WTC11 (cell line): ENCODE results near the gene CTNS.

ENCODE experiments used
- CREB1 ChIP-seq: sonication (generic); formaldehyde crosslinking; IDR thresholded peaks from 2 replicates; pipeline ENCODE4 v1.8.0; 2023; ENCODE audit warnings: mild to moderate bottlenecking, missing genetic modification reagents
- ESRRA ChIP-seq: sonication (generic); formaldehyde crosslinking; IDR thresholded peaks from 2 replicates; pipeline ENCODE4 v1.8.1; 2022; ENCODE audit warnings: mild to moderate bottlenecking, missing genetic modification reagents, borderline replicate concordance
- RELA ChIP-seq: sonication (generic); formaldehyde crosslinking; IDR thresholded peaks from 2 replicates; pipeline ENCODE4 v1.8.1; 2022; ENCODE audit warnings: missing genetic modification reagents, mild to moderate bottlenecking, borderline replicate concordance
- SMAD3 ChIP-seq: sonication (generic); formaldehyde crosslinking; IDR thresholded peaks from 2 replicates; pipeline ENCODE4 v1.8.0; 2022; ENCODE audit warnings: missing genetic modification reagents, mild to moderate bottlenecking, borderline replicate concordance
- ZNF232 ChIP-seq: sonication (generic); formaldehyde crosslinking; IDR thresholded peaks from 2 replicates; pipeline ENCODE4 v1.8.0; 2022; ENCODE audit warnings: mild to moderate bottlenecking, missing genetic modification reagents
- TF ChIP-seq, protein P1 (sequence below): fragments of 200-600 bp; IDR thresholded peaks from 2 replicates; pipeline ENCODE4 v1.8.0; 2022; ENCODE audit warnings: antibody characterized with exemption
- TF ChIP-seq, protein P2 (sequence below): sonication (generic); formaldehyde crosslinking; IDR thresholded peaks from 2 replicates; pipeline ENCODE4 v1.8.1; 2023; ENCODE audit warnings: mild to moderate bottlenecking, missing genetic modification reagents, moderate library complexity
- TF ChIP-seq, protein P3 (sequence below): sonication (generic); formaldehyde crosslinking; IDR thresholded peaks from 2 replicates; pipeline ENCODE4 v1.8.1; 2022; ENCODE audit warnings: missing genetic modification reagents, borderline replicate concordance

- no peak for TF ChIP-seq RELA (CRISPR knock-in tag)
- TF ChIP-seq, protein P1, sequence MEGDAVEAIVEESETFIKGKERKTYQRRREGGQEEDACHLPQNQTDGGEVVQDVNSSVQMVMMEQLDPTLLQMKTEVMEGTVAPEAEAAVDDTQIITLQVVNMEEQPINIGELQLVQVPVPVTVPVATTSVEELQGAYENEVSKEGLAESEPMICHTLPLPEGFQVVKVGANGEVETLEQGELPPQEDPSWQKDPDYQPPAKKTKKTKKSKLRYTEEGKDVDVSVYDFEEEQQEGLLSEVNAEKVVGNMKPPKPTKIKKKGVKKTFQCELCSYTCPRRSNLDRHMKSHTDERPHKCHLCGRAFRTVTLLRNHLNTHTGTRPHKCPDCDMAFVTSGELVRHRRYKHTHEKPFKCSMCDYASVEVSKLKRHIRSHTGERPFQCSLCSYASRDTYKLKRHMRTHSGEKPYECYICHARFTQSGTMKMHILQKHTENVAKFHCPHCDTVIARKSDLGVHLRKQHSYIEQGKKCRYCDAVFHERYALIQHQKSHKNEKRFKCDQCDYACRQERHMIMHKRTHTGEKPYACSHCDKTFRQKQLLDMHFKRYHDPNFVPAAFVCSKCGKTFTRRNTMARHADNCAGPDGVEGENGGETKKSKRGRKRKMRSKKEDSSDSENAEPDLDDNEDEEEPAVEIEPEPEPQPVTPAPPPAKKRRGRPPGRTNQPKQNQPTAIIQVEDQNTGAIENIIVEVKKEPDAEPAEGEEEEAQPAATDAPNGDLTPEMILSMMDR = no peak
- TF ChIP-seq, protein P2, sequence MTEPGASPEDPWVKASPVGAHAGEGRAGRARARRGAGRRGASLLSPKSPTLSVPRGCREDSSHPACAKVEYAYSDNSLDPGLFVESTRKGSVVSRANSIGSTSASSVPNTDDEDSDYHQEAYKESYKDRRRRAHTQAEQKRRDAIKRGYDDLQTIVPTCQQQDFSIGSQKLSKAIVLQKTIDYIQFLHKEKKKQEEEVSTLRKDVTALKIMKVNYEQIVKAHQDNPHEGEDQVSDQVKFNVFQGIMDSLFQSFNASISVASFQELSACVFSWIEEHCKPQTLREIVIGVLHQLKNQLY (CRISPR knock-in tag) = no peak
- no peak for TF ChIP-seq ESRRA
- TF ChIP-seq ZNF232 (CRISPR knock-in tag) = no peak
- no peak for TF ChIP-seq SMAD3 (CRISPR knock-in tag)
- TF ChIP-seq CREB1 (CRISPR knock-in tag) = no peak
- TF ChIP-seq, protein P3, sequence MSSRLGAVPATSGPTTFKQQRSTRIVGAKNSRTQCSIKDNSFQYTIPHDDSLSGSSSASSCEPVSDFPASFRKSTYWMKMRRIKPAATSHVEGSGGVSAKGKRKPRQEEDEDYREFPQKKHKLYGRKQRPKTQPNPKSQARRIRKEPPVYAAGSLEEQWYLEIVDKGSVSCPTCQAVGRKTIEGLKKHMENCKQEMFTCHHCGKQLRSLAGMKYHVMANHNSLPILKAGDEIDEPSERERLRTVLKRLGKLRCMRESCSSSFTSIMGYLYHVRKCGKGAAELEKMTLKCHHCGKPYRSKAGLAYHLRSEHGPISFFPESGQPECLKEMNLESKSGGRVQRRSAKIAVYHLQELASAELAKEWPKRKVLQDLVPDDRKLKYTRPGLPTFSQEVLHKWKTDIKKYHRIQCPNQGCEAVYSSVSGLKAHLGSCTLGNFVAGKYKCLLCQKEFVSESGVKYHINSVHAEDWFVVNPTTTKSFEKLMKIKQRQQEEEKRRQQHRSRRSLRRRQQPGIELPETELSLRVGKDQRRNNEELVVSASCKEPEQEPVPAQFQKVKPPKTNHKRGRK (CRISPR knock-in tag) = no peak
These were observed 26.0 kb upstream of the CTNS start for GRCh38 chr17:3610523-3610922.
